GM10266 (cell line): ENCODE measurements around the gene RPL32.

Experiments used
- DNase-seq: peaks from one replicate; pipeline ENCODE4 v3.0.0; 2012; ENCODE audit errors: extremely low spot score
- CTCF ChIP-seq: IDR thresholded peaks from 2 replicates; pipeline ENCODE4 v1.5.1; 2012; ENCODE audit warnings: mild to moderate bottlenecking, low read depth; ENCODE audit not compliant: control insufficient read depth, insufficient read depth; ENCODE audit errors: missing control alignments

The RPL32 gene

GRCh38 chr3:12837295-12837986 lies 3.9 kb downstream of the RPL32 start:
- no peak for TF ChIP-seq CTCF
- no peak for DNase-seq

- no peak for DNase-seq
- TF ChIP-seq CTCF: no peak
Measured at GRCh38 chr3:12835052-12835665, 6.2 kb downstream of the RPL32 start.

- no peak for DNase-seq
- no peak for TF ChIP-seq CTCF
Measured at GRCh38 chr3:12833222-12834161, 7.9 kb downstream of the RPL32 start.

GRCh38 chr3:12832350-12833221 lies 8.8 kb downstream of the RPL32 start:
- no peak for TF ChIP-seq CTCF
- no peak for DNase-seq

- TF ChIP-seq CTCF: no peak
- DNase-seq: no peak
Measured at GRCh38 chr3:12831301-12831866, 10.0 kb downstream of the RPL32 start.

- DNase-seq: no peak
- no peak for TF ChIP-seq CTCF
Measured at GRCh38 chr3:12830785-12831156, 10.6 kb downstream of the RPL32 start.
